ENCODE data around the gene DYNLT5. TPM values are rescaled to one million over a fixed set of nuclear protein-coding genes. Genes with fewer than 3 reads are reported as not detected.

DYNLT5 gene
- total and polyA plus RNA-seq, 12 donors, result 0.89 to 7.0 (median 1.5) TPM

GRCh38 chr1:66768965-66769364 is 16.7 kb downstream of the DYNLT5 start:
- H3K27me3 ChIP-seq, result no peaks in the 10 kb centered on the region
- ATAC-seq (no peak), DNase-seq (no peak)
- 90 to 97% methylated on average over 1 of the region's 1 CpG for WGBS, 2 donors
- H3K9me3 ChIP-seq, result no peaks in the 10 kb centered on the region
- H3K4me3 ChIP-seq, result no peak overlapping the region
- H3K27ac ChIP-seq, result no peak overlapping the region
- no peak for TF ChIP-seq CTCF (IDR thresholded peaks at IDR 0.05)
- intact Hi-C loops (cut with DNase I), result loop anchor here in 9 of 10 donors (2.0 to 10.0 kb wide), 11 partner anchors 156 to 736 kb away; partner anchors contain the start of genes DNAI4 (in 2 of the 9) and MIER1 (in 2 of the 9)
- peaks cover 0 to 17% (median 0%) of the 10 kb centered on the region in 9 donors for H3K36me3 ChIP-seq
- H3K4me1 ChIP-seq, result peaks cover 0 to 4% (median 0%) of the 10 kb centered on the region in 9 donors

- no peaks in the 10 kb centered on the region for H3K9me3 ChIP-seq
- no peak overlapping the region for H3K27ac ChIP-seq
- ATAC-seq, result no peak
- no peak overlapping the region for H3K4me3 ChIP-seq
- TF ChIP-seq CTCF (IDR thresholded peaks at IDR 0.05), result no peak
- no peaks in the 10 kb centered on the region for H3K27me3 ChIP-seq
- intact Hi-C loops (cut with DNase I), result loop anchor here in 9 of 10 donors (2.0 to 10.0 kb wide), 12 partner anchors 125 to 735 kb away; partner anchors contain the start of genes DNAI4 (in 2 of the 9) and MIER1 (in 2 of the 9)
- DNase-seq, result no peak
- peaks cover 0 to 4% (median 0%) of the 10 kb centered on the region in 9 donors for H3K4me1 ChIP-seq
- whole genome bisulfite sequencing, 2 donors, result 86 to 88% methylated on average over 7 of the region's 7 CpGs
- H3K36me3 ChIP-seq, result peaks cover 0 to 17% (median 0%) of the 10 kb centered on the region in 9 donors
Observed at GRCh38 chr1:66769512-66770229, 17.4 kb downstream of the DYNLT5 start.

GRCh38 chr1:66770240-66770639 is 18.0 kb downstream of the DYNLT5 start:
- ATAC-seq (no peak), DNase-seq (no peak)
- Histone ChIP-seq H3K36me3 (peaks cover 0 to 17% (median 0%) of the 10 kb centered on the region in 9 donors), H3K27me3 (no peaks in the 10 kb centered on the region), H3K27ac (no peak overlapping the region), H3K4me3 (no peak overlapping the region), H3K4me1 (peaks cover 0 to under 1% (median 0%) of the 10 kb centered on the region in 9 donors), H3K9me3 (no peaks in the 10 kb centered on the region)
- TF ChIP-seq CTCF (IDR thresholded peaks at IDR 0.05), result no peak
- 95 to 99% methylated on average over 2 of the region's 2 CpGs for WGBS, 2 donors
- intact Hi-C loops (cut with DNase I), result loop anchor here in 1 of 10 donors (10.0 kb wide), 1 partner anchor 125 kb away; no protein-coding TSS in a partner anchor

GRCh38 chr1:66770694-66771093 is 18.4 kb downstream of the DYNLT5 start:
- ATAC-seq (no peak), DNase-seq (no peak)
- Histone ChIP-seq H3K36me3 (peaks cover 0 to 17% (median 0%) of the 10 kb centered on the region in 9 donors), H3K27me3 (no peaks in the 10 kb centered on the region), H3K4me3 (no peak overlapping the region), H3K9me3 (no peaks in the 10 kb centered on the region), H3K4me1 (no peaks in the 10 kb centered on the region), H3K27ac (no peak overlapping the region)
- intact Hi-C loops (cut with DNase I), result loop anchor here in 1 of 10 donors (10.0 kb wide), 1 partner anchor 124 kb away; no protein-coding TSS in a partner anchor
- 90 to 93% methylated on average over 4 of the region's 4 CpGs for WGBS, 2 donors
- TF ChIP-seq CTCF (IDR thresholded peaks at IDR 0.05), result no peak

Data from heart right ventricle (tissue), 16 donors.